Liver (tissue), 9 donors: ENCODE data around the gene NOTCH1. TPM values are rescaled to one million over a fixed set of nuclear protein-coding genes. Genes with fewer than 3 reads are reported as not detected.

ENCODE experiments used
- DNase-seq: peaks from one replicate; pipeline ENCODE4 v3.0.0-alpha.2; 2017; ENCODE audit warnings: low spot score
- H3K27ac ChIP-seq, 2 donors: one replicate each; pipeline ENCODE4 v1.7.0; 2013; ENCODE audit warnings: inconsistent platforms in 2 of 2, low read length in 2 of 2, control low read depth in 1 of 2, low read depth in 1 of 2, mild to moderate bottlenecking in 1 of 2
- H3K27me3 ChIP-seq, 4 donors: one replicate each; pipeline versions ENCODE4 v1.6.1 to v1.7.0; 2013; ENCODE audit warnings: low read length in 3 of 4, inconsistent platforms in 1 of 4, mild to moderate bottlenecking in 1 of 4, moderate library complexity in 1 of 4; ENCODE audit not compliant: control insufficient read depth in 4 of 4, insufficient read depth in 4 of 4
- H3K36me3 ChIP-seq, 4 donors: one replicate each; pipeline versions ENCODE4 v1.6.1 to v1.7.0; 2013; ENCODE audit warnings: low read length in 3 of 4, mild to moderate bottlenecking in 3 of 4, low read depth in 1 of 4, moderate library complexity in 1 of 4; ENCODE audit not compliant: control insufficient read depth in 4 of 4, insufficient read depth in 3 of 4
- H3K4me1 ChIP-seq, 4 donors: one replicate each; pipeline versions ENCODE4 v1.6.1 to v1.7.0; 2013; ENCODE audit warnings: low read length in 3 of 4, mild to moderate bottlenecking in 3 of 4, moderate library complexity in 1 of 4; ENCODE audit not compliant: control insufficient read depth in 4 of 4, insufficient read depth in 4 of 4
- H3K4me3 ChIP-seq, 3 donors: one replicate each; pipeline versions ENCODE4 v1.6.1 to v1.7.0; 2013; ENCODE audit warnings: low read length in 3 of 3, control low read depth in 1 of 3, low read depth in 1 of 3, mild to moderate bottlenecking in 1 of 3
- H3K9ac ChIP-seq, 2 donors: one replicate each; pipeline ENCODE4 v1.7.0; 2013; ENCODE audit warnings: low read length in 2 of 2, mild to moderate bottlenecking in 2 of 2, moderate library complexity in 2 of 2, control low read depth in 1 of 2, low read depth in 1 of 2
- H3K9me3 ChIP-seq, 4 donors: one replicate each; pipeline versions ENCODE4 v1.6.1 to v1.7.0; 2013; ENCODE audit warnings: low read length in 3 of 4; ENCODE audit not compliant: control insufficient read depth in 4 of 4
- FOXA1 ChIP-seq: IDR thresholded peaks from 2 replicates; pipeline ENCODE4 v1.6.1; 2016; ENCODE audit warnings: antibody characterized with exemption
- FOXA2 ChIP-seq: IDR thresholded peaks from 2 replicates; pipeline ENCODE4 v1.6.1; 2016; ENCODE audit warnings: antibody characterized with exemption
- GABPA ChIP-seq, 2 donors: IDR thresholded peaks in 1 of 2; conservative IDR thresholded peaks in 1 of 2; 2 replicates each; pipeline ENCODE4 v1.6.1; 2016; ENCODE audit warnings: antibody characterized with exemption in 2 of 2, mild to moderate bottlenecking in 1 of 2, moderate library complexity in 1 of 2
- HNF4A ChIP-seq, 2 donors: conservative IDR thresholded peaks; 2 replicates each; pipeline ENCODE4 v1.6.1; 2016; ENCODE audit warnings: antibody characterized with exemption in 2 of 2, mild to moderate bottlenecking in 2 of 2
- HNF4G ChIP-seq: IDR thresholded peaks from 2 replicates; pipeline ENCODE4 v1.6.1; 2016; ENCODE audit warnings: antibody characterized with exemption
- NR2F2 ChIP-seq: IDR thresholded peaks from 2 replicates; pipeline ENCODE4 v1.6.1; 2016; ENCODE audit warnings: antibody characterized with exemption
- RAD21 ChIP-seq, 2 donors: IDR thresholded peaks; 2 replicates each; pipeline ENCODE4 v1.6.1; 2016; ENCODE audit warnings: antibody characterized with exemption in 2 of 2, mild to moderate bottlenecking in 2 of 2
- RXRA ChIP-seq, 2 donors: IDR thresholded peaks; 2 replicates each; pipeline ENCODE4 v1.6.1; 2017 to 2018; ENCODE audit warnings: antibody characterized with exemption in 2 of 2, mild to moderate bottlenecking in 1 of 2
- SP1 ChIP-seq: IDR thresholded peaks from 2 replicates; pipeline ENCODE4 v1.6.1; 2018; ENCODE audit warnings: antibody characterized with exemption, mild to moderate bottlenecking
- YY1 ChIP-seq: IDR thresholded peaks from 2 replicates; pipeline ENCODE4 v1.6.1; 2016; ENCODE audit warnings: antibody characterized with exemption, mild to moderate bottlenecking
- WGBS: extraction: QIAGEN DNeasy Blood & Tissue Kit; methylation state at CpG from one replicate; pipeline ENCODE4 v1.1.7; 2013; 5-methylcytosine and 5-hydroxymethylcytosine counted together
- polyA plus RNA-seq, 2 donors: library from polyadenylated mRNA; stranded (reverse) in 1 of 2; unstranded in 1 of 2; fragments of 200-250 nt in 1 of 2; fragments of >200 nt in 1 of 2; fragmentation: Nextera tagmentation in 1 of 2; extraction: Ambion mirVana in 1 of 2; gene quantifications; one replicate each; pipeline versions ENCODE4 v1.2.1 to v1.2.3, GENCODE V29; 2013 to 2015
- total RNA-seq, 2 donors: library from RNA; depleted of rRNA; stranded (reverse); fragments of >200 nt; gene quantifications; one replicate each; pipeline ENCODE4 v1.2.3, GENCODE V29; 2014
- TF ChIP-seq, protein P1 (sequence below): fragments of 150-350 bp; IDR thresholded peaks from 2 replicates; pipeline ENCODE4 v1.5.1; 2017; ENCODE audit warnings: improper control_type of control experiment, low read depth, low read length; ENCODE audit not compliant: missing input control
- TF ChIP-seq, protein P2 (sequence below): IDR thresholded peaks from 2 replicates; pipeline ENCODE4 v1.6.1; 2016; ENCODE audit warnings: antibody characterized with exemption
- TF ChIP-seq, protein P3 (sequence below): IDR thresholded peaks from 2 replicates; pipeline ENCODE4 v1.6.1; 2016; ENCODE audit warnings: antibody characterized with exemption
- donor health status: healthy.
- donor health status: healthy.
- donor health status: healthy.
- donor health status: healthy.
- donor health status: healthy.

Gene NOTCH1
- total and polyA plus RNA-seq, 4 donors, result 2.4 to 22.3 (median 8.5) TPM

DNA sequence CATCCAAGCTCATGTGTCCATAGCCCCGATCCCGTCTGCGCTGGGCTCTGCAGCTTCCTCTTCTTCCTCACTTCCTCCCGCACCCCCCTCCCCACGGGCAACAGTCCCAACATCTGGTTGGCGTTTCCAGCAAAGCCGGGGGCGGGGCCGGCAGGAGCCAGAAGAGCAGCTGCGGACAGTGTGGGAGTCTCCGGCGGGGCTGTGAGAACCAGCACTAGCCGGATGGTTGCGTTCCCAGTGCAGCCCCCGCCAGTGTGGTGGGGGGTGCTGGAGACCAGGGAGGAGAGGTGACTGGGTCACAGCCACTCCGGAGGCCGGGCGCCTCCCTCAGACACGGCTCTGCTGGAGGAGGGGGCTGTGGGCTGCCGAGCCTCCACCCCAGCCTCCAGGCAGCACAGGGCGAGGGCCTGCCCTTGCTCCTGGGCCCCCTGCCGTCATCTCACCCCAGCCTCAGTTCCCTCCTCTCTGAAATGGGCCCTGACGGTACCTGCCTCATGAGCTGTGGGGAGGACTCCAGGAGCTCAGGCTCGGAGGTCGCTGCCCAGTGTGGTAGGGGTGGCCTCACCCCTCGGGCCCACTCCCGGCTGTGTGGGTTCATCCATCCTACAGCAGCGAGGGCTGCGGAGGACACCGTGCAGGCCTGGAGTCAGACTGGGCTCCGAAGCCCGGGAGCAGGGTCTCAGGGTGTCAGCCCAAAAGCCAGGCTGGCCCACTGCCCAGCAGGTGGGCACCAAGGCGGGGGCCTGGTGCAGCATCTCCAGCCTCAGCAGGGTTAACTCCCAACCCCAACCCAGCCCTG is 41.5 kb upstream of the NOTCH1 start:
- no peak for DNase-seq
- TF ChIP-seq, protein P1, sequence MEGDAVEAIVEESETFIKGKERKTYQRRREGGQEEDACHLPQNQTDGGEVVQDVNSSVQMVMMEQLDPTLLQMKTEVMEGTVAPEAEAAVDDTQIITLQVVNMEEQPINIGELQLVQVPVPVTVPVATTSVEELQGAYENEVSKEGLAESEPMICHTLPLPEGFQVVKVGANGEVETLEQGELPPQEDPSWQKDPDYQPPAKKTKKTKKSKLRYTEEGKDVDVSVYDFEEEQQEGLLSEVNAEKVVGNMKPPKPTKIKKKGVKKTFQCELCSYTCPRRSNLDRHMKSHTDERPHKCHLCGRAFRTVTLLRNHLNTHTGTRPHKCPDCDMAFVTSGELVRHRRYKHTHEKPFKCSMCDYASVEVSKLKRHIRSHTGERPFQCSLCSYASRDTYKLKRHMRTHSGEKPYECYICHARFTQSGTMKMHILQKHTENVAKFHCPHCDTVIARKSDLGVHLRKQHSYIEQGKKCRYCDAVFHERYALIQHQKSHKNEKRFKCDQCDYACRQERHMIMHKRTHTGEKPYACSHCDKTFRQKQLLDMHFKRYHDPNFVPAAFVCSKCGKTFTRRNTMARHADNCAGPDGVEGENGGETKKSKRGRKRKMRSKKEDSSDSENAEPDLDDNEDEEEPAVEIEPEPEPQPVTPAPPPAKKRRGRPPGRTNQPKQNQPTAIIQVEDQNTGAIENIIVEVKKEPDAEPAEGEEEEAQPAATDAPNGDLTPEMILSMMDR, result no peak
- TF ChIP-seq RXRA (IDR thresholded peaks at IDR 0.05) (no peak), GABPA (IDR thresholded peaks at IDR 0.05 in 1 of 2, conservative IDR thresholded peaks at IDR 0.05 in 1 of 2) (no peak), HNF4A (conservative IDR thresholded peaks at IDR 0.05) (no peak), FOXA2 (no peak), RAD21 (IDR thresholded peaks at IDR 0.05) (no peak), NR2F2 (peak; percentile 38)
- no peaks in the 10 kb centered on the region for H3K9me3 ChIP-seq
- no peaks in the 10 kb centered on the region for H3K27me3 ChIP-seq
- WGBS, result 41% methylated on average over 33 of the region's 33 CpGs
- H3K27ac ChIP-seq, result no peak overlapping the region
- H3K36me3 ChIP-seq, result no peaks in the 10 kb centered on the region
- no peak overlapping the region for H3K4me3 ChIP-seq
- no peak overlapping the region for H3K9ac ChIP-seq
- H3K4me1 ChIP-seq, result peaks cover 0 to 26% (median 4%) of the 10 kb centered on the region in 4 donors

DNA sequence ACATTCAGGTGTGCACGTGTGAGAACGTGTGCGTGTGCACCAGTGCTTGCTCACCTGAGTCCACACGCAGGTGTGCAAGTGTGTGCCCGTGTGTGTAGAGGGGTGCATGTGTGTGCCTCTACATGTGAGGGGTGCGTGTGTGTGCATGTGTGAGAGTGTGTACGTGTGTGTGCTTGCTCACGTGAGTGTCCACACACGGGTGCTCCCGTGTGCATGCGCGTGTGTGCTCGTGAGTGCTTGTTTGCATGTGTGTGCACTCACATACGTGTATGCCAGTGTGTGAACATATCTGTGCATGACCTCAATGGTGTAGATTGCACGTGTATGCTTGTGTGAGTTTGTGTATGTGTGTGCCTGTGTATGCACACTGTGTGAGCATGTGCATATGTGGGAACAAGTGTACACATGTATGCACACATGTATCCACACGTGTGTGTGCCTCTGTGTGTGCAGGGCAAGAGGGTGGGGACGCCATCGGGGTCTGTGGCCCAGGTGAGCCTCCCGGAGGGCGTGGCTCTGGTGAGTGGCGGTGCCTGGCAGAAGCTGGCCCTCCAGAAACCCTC is 40.6 kb upstream of the NOTCH1 start:
- H3K4me3 ChIP-seq, result no peak overlapping the region
- H3K27ac ChIP-seq, result no peak overlapping the region
- WGBS, result 87% methylated on average over 21 of the region's 21 CpGs
- H3K4me1 ChIP-seq, result peaks cover 0 to 26% (median 4%) of the 10 kb centered on the region in 4 donors
- H3K27me3 ChIP-seq, result no peaks in the 10 kb centered on the region
- no peak for DNase-seq
- TF ChIP-seq FOXA1, result no peak
- TF ChIP-seq HNF4G, result no peak
- TF ChIP-seq, protein P1, result no peak
- no peak for TF ChIP-seq GABPA (IDR thresholded peaks at IDR 0.05 in 1 of 2, conservative IDR thresholded peaks at IDR 0.05 in 1 of 2)
- TF ChIP-seq, protein P2, sequence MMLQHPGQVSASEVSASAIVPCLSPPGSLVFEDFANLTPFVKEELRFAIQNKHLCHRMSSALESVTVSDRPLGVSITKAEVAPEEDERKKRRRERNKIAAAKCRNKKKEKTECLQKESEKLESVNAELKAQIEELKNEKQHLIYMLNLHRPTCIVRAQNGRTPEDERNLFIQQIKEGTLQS, result no peak
- no peak for TF ChIP-seq YY1
- TF ChIP-seq, protein P3, sequence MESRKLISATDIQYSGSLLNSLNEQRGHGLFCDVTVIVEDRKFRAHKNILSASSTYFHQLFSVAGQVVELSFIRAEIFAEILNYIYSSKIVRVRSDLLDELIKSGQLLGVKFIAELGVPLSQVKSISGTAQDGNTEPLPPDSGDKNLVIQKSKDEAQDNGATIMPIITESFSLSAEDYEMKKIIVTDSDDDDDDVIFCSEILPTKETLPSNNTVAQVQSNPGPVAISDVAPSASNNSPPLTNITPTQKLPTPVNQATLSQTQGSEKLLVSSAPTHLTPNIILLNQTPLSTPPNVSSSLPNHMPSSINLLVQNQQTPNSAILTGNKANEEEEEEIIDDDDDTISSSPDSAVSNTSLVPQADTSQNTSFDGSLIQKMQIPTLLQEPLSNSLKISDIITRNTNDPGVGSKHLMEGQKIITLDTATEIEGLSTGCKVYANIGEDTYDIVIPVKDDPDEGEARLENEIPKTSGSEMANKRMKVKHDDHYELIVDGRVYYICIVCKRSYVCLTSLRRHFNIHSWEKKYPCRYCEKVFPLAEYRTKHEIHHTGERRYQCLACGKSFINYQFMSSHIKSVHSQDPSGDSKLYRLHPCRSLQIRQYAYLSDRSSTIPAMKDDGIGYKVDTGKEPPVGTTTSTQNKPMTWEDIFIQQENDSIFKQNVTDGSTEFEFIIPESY, result no peak
- no peak for TF ChIP-seq SP1
- H3K36me3 ChIP-seq, result no peaks in the 10 kb centered on the region
- H3K9ac ChIP-seq, result no peak overlapping the region
- H3K9me3 ChIP-seq, result no peaks in the 10 kb centered on the region
